Ramos (cell line): Measurements from ENCODE around the gene IFNB1.

Experiments used
- in situ Hi-C: fragments of 300-500 bp; cut with MboI; formaldehyde crosslinking; loops from one replicate; pipeline ENCODE4 v1.14.3; 2022; ENCODE audit warnings: low sequenced_read_pairs; ENCODE audit not compliant: unreplicated experiment

IFNB1 gene

DNA sequence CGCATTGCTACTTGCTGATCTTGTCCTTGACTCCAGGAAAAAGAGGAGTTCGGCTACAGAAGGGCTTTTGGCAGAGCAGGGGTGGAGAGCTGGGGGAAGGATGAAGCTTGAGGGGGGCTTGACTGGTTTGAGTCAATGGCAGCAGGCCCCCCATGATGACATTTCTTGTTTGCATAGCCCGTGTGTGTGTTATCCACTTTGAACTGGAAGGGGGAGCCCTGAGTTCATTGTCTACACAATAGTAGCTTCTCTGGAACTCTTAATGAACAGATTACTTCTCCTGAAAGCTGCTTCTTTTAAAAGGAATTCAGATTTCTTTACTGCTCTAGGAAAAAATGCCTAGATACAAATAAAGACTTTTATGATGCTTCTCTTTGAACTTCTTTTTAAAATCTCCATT lies 2.3 kb downstream of the IFNB1 start:
- in situ Hi-C loops = no loop called here

GRCh38 chr9:21070906-21071305 lies 6.8 kb downstream of the IFNB1 start:
- in situ Hi-C loops = no loop called here

DNA sequence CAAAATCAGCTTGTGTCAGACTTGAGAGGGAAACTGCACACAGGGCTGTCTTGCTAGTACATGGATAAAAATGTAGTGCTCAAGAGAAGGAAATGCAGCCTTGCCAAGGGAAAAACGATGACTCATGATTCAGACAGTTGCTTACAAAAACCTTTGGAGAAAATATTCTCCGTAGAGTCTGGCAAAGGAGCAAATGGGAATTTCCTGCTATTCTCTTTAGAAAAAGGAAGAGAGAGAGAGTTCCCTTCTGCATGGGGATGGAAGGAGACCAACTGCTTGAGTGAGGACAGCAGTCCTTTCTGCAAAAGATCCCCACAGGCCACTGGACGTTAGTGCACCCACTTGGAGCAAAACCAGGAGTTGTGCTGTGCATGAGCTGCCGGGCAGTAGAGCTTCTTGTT lies 7.6 kb downstream of the IFNB1 start:
- in situ Hi-C loops = no loop called here

- in situ Hi-C loops = no loop called here
Measured at GRCh38 chr9:21060919-21061561, 16.7 kb downstream of the IFNB1 start.

GRCh38 chr9:21056931-21057330 lies 20.8 kb downstream of the IFNB1 start:
- in situ Hi-C loops = no loop called here

GRCh38 chr9:21053851-21054250 lies 23.9 kb downstream of the IFNB1 start:
- in situ Hi-C loops = no loop called here

DNA sequence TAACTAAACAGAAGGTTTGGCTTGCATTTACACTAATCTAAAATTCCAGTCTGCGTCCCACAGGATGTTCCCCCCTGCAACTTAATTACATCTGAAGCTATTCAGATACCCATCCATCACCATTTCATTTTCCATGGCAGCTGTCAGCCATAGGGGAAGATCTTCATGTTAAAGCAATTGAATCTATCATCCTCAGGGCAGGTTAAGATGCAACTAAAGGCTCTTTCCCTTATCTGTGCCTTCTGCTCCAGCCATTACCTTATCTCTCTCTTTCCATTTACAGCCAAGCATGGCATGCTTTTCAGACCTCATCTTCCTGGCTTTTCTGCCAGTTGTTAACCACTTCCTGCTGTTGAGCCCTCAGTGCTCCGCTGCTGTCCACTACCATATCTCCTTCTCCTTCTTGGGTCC lies 30.5 kb downstream of the IFNB1 start:
- in situ Hi-C loops = no loop called here

DNA sequence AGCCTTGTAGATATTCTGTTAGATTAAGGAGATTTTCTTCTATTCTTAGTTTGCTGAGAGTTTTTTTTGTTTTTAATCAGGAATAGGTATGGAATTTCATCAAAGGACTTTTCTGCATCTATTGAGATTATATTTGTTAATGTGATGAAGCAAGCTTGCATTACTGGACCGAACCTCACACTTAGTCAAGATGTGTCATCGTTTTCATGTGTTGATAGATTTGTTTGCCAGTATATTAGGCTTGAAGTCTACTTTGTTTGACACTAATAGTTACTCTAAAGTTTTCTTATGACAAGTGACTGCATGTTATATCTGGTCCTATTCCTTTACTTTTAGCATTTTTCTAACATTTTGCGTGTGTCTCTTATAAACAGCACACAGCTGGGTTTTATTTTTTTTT lies 33.9 kb downstream of the IFNB1 start:
- in situ Hi-C loops = no loop called here

GRCh38 chr9:21042466-21042865 lies 35.3 kb downstream of the IFNB1 start:
- in situ Hi-C loops = no loop called here

DNA sequence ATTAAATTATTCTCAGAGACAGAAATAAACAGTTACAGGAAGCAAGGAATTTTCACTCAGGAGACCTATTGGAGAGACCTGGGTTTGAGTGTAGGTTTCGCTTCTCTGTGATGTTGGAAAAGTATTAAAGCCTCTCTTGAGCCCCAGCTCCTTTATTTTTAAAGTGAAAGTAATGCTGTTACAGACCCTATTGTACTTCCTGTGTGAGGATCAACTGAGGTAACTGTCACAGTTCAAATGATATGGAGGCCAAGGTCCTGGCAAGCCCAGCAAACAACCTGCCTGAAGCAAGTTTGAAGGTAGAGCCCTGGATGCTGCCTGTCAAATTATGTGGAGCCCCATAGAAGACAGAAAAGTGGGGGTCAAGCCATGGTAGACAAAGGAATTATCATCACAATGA lies 38.4 kb downstream of the IFNB1 start:
- in situ Hi-C loops = no loop called here

DNA sequence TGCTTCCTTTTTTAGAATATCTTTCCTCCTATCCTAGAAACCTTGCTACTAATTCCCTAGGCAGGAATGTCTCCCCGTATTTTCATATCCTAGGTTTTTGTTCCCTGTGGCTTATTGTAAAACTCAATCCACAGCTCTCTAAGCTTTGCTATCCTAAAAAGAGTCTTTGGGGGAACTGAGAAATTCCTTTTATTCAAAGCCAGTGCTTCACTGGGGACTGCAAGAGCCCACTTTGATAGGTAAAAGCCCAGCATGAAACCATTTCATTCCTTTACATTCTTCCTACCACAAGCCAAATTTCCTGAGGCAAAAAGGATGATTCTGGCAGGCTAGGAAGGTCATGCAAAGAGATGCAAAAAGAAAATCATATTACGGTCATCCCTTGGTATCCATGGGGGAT lies 40.5 kb downstream of the IFNB1 start:
- in situ Hi-C loops = no loop called here

DNA sequence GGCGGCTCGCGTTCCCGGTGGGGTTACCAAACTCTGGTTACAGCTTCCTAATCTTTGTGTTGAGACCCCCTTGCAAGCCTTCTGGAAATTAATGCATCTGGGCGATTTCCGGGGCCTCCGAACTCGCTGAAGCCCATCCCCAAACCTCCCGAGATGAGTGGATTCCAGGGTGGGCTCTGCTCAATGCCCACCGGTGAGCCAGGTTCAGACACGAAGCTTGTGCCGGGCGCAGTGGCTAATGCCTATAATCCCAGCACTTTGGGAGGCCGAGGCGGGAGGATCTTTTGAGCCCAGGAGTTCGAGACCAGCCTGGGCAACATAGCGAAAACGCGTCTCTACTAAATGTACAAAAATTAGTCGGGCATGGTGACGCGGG lies 45.9 kb downstream of the IFNB1 start:
- in situ Hi-C loops = no loop called here

DNA sequence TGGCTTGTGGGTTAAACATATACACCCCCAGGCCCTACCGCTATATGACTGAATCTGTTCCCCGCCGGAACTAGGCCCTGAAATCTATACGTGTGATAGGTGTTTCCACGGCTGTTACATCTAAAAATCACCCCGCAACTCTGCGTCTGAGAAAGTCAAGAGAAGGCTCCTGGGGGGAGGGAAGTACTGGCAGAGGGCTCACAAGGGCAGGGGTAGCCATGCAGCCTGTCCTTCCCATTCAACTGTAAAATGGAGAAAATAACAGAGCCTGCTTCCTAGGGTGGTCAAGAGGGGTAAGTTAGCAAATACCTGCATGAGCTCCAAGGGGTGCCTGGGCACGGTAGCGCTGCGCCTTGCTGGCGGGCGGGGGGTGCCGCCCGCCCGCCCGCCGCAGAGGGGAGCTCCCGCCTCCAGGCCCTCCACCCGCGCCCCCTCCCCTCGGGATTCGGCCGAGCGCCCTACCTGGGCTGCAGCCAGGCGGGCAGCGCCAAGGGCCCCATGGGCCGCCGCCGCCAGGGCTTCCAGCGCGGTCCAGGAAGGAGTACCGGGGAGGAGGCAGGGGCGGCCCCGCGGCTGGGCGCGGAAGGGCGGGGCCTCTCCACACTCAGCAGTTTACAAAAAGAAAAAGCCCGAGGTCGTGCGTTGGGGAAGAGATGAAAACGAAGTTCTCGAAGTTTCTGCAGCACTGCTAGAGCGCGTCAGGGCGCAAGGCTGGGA lies 46.5 kb downstream of the IFNB1 start, which contains the start of gene HACD4:
Gene HACD4, minus strand, starts transcription at position 550 of the 717 bp plus-strand sequence. Its CDS starts 50 bp downstream, at position 500.
- in situ Hi-C loops = no loop called here

- in situ Hi-C loops = no loop called here
Measured at GRCh38 chr9:21030389-21031035, 47.2 kb downstream of the IFNB1 start.

- in situ Hi-C loops = no loop called here
Measured at GRCh38 chr9:21029661-21030060, 48.1 kb downstream of the IFNB1 start.

DNA sequence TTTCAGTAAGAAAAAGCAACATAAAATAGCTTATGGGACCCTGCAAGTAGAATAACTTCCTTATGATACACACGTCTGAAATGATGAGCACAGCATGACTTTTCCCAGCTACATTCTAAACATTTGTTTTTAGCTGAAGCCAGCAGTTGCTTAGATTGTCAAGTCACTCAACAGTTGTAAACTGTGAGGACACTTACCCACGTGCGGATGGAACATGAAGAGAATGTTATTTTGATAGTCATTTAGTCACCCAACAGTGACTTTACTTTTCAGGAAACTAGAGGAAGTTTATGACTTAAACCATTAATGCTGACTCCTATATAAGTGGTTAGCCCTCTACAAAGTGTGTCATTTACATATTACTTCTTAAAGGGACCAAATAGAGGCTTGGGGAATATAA lies 49.3 kb downstream of the IFNB1 start:
- in situ Hi-C loops = no loop called here

- in situ Hi-C loops = no loop called here
Measured at GRCh38 chr9:21027295-21027694, 50.4 kb downstream of the IFNB1 start.
